BJ (cell line): ENCODE results near the gene SH3RF3. TPM values are rescaled to one million over a fixed set of nuclear protein-coding genes. Genes with fewer than 3 reads are reported as not detected.

ENCODE experiments used
- CTCF ChIA-PET: fragments of 350-600 bp; formaldehyde crosslinking; extraction: SDS; loops from one replicate; lab custom pipeline; 2021; ENCODE audit warnings: antibody characterized with exemption, inconsistent platforms; lab: Yijun Ruan, JAX
- POLR2A ChIA-PET: fragments of 300-600 bp; sonication (Branson Sonifier 250); formaldehyde crosslinking; extraction: SDS; loops from one replicate; lab custom pipeline; 2021; ENCODE audit warnings: antibody characterized with exemption; lab: Charles Lee
- DNase-seq: peaks from one replicate; pipeline ENCODE4 v3.0.0-alpha.2; 2011; ENCODE audit warnings: low read depth
- H3K27me3 ChIP-seq: 2 replicates; pipeline ENCODE4 v1.6.0; 2011; ENCODE audit warnings: low read length; ENCODE audit not compliant: control insufficient read depth, insufficient read depth
- H3K36me3 ChIP-seq: 2 replicates; pipeline ENCODE4 v1.5.1; 2011; ENCODE audit warnings: low read length; ENCODE audit not compliant: control insufficient read depth, insufficient read depth
- H3K4me3 ChIP-seq: 2 replicates; pipeline ENCODE4 v1.5.1; 2011; ENCODE audit warnings: low read depth, mild to moderate bottlenecking, control low read depth, low read length
- polyA plus RNA-seq: library from polyadenylated mRNA; depleted of rRNA; stranded (reverse); fragments of >200 nt; gene quantifications from 2 replicates; pipeline ENCODE4 v1.2.3, GENCODE V29; 2011
- TF ChIP-seq, protein P1 (sequence below): IDR thresholded peaks from 2 replicates; pipeline ENCODE4 v1.5.1; 2011; ENCODE audit warnings: low read depth, mild to moderate bottlenecking, control low read depth, inconsistent platforms, low read length, moderate library complexity; ENCODE audit not compliant: insufficient read depth

Gene SH3RF3
- polyA plus RNA-seq, 1 experiment = 3.6 TPM

DNA sequence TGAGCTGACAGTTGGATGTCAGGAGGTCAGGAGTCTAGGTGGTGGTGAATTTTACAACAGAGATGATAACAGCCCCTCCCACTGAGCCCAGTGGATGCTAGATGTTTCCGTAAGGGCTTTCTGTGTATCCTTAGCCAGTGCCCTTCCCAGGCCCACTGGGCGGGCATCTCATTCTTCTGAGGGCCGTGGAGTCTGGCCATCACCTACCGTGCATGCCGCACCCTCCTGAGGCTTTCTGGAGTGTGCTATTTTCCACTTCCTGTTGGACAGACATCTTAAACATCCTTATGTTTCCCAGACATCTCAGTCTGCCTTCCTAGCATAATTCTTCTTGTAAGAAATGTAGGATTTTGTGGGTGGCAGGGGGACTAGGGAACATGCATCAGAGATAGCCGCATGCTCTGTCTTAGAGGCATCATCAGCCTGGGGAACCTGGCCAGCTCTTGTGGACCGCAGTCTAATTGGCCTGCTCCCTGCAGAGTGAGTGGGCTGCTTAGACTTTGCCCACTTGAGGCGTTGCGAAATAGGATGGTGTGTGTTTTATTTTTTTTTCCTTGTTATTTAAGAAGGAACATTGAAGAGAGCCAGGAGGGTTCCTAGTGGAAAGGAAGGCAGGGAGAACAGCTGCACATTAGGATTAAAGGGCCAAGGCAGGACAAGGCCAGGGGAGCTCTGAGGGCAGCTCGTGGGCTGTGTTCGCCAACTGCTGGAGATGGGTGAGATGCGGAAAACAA lies 135.8 kb downstream of the SH3RF3 start:
- TF ChIP-seq, protein P1, sequence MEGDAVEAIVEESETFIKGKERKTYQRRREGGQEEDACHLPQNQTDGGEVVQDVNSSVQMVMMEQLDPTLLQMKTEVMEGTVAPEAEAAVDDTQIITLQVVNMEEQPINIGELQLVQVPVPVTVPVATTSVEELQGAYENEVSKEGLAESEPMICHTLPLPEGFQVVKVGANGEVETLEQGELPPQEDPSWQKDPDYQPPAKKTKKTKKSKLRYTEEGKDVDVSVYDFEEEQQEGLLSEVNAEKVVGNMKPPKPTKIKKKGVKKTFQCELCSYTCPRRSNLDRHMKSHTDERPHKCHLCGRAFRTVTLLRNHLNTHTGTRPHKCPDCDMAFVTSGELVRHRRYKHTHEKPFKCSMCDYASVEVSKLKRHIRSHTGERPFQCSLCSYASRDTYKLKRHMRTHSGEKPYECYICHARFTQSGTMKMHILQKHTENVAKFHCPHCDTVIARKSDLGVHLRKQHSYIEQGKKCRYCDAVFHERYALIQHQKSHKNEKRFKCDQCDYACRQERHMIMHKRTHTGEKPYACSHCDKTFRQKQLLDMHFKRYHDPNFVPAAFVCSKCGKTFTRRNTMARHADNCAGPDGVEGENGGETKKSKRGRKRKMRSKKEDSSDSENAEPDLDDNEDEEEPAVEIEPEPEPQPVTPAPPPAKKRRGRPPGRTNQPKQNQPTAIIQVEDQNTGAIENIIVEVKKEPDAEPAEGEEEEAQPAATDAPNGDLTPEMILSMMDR = no peak
- DNase-seq = no peak

DNA sequence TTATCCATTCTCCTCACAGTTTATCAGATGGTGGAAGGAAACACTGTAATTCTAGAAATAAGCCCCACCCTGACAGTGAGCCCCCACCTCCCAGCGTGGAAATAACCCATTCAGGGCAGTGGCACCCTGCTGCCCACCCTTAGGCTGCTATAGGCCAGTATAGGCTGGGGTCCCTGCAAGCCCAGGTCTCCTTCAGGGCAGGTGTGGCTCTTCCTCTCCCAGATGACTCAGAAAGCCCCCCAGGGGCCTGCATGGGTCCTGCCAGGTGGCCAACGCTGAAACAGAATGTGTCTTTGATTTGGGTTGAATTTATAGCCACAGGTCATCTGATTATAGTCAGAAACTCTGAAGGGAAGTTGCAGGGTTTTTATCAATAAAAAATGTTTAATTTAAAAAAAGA lies 136.4 kb downstream of the SH3RF3 start:
- Histone ChIP-seq H3K36me3 (no peaks in the 10 kb centered on the region), H3K4me3 (no peak overlapping the region), H3K27me3 (no peaks in the 10 kb centered on the region)
- ChIA-PET CTCF (no interaction called here), POLR2A (no interaction called here)
- TF ChIP-seq, protein P1 = no peak
- no peak for DNase-seq

More for the DNA sequence above, 135.8 kb downstream of the SH3RF3 start:
- POLR2A ChIA-PET = no interaction called here
- Histone ChIP-seq H3K4me3 (no peak overlapping the region), H3K27me3 (no peaks in the 10 kb centered on the region), H3K36me3 (no peaks in the 10 kb centered on the region)
- CTCF ChIA-PET = no interaction called here

DNA sequence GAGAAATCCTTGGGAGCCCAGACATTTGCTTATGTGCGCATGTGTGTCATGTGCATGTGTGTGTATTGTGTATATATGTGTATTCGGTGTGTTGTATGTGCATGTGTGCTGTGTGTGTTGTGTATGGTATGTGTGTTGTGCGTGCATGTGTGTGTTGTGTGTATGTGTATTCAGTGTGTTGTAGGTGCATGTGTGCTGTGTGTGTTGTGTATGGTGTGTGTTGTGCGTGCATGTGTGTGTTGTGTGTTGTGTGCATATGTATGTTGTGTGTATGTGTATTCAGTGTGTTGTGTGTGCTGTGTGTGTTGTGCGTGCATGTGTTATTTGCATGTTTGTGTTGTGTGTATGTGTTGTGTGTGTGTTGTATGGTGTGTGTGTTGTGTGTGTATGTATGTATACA lies 136.9 kb downstream of the SH3RF3 start:
- ChIA-PET CTCF (no interaction called here), POLR2A (no interaction called here)
- H3K27me3 ChIP-seq = no peaks in the 10 kb centered on the region
- no peaks in the 10 kb centered on the region for H3K36me3 ChIP-seq
- no peak for DNase-seq
- TF ChIP-seq, protein P1 = no peak
- no peak overlapping the region for H3K4me3 ChIP-seq

DNA sequence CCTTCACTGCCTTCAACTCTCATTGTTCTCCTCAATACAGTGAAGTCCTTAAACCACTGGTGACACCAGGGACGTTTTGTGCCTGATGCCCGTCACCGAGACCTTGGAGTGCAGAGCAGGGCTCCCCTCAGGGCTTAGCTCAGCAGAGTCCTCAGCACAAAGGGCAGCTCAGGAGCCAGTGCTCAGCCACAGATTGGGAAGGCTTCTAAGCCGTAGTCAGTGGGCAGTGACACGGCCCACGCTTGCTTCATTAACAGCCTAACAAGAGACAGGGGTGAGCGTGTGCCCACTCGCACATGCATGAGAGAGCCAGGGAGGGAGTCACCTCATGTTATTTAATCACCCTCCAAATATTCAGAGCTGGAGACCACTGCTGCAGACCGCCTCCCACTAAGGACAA lies 137.5 kb downstream of the SH3RF3 start:
- no peak for DNase-seq
- ChIA-PET POLR2A (no interaction called here), CTCF (interaction anchor here (1.1 kb wide), 1 partner anchor 16 kb away, joined by 3 read pairs; no protein-coding TSS in a partner anchor)
- Histone ChIP-seq H3K4me3 (no peak overlapping the region), H3K27me3 (no peaks in the 10 kb centered on the region), H3K36me3 (no peaks in the 10 kb centered on the region)
- TF ChIP-seq, protein P1 = no peak

DNA sequence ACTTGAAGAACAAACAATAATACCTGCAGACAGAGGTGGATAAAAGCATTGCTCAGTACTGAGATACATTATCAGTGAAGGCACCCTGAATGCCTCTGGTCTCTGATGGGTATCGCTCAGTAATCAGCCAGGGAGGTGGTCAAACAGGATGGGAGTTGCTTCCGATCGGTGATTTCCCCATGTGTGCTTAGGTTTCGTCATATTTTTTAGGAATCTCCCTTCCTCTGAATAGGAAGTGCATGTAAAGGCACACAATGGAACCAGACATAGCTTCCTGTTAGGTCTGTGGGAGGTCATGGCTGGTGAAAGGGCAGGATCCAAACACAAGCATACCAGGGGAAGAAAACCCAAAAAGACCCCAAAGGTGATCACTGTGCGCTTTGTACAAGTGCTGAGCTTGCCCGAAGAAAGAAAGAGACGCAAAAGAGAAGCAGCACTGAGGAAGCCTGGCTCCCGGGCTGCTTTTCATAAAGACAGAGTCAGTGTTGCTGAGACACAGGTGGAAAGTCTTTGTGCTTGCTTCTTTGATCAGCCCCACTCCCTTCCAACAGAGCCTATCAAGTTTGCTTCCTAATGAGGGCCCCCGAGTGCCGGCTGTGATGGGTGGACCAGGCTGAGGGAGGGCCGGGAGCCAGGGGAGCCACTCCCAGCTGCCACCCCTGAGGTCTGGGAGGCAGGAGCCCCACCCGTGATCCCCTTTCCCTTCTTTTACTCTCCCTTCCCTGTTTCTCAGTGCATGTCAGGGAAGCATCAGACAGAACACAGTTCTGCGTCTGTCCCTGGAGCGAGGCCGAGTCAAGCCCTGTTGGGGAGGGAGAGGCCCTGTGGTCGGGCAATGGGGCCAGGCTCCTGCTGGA lies 138.2 kb downstream of the SH3RF3 start:
- DNase-seq = no peak
- H3K36me3 ChIP-seq = no peaks in the 10 kb centered on the region
- POLR2A ChIA-PET = no interaction called here
- CTCF ChIA-PET = interaction anchor here (1.1 kb wide), 1 partner anchor 15 kb away, joined by 3 read pairs; no protein-coding TSS in a partner anchor
- H3K27me3 ChIP-seq = no peaks in the 10 kb centered on the region
- H3K4me3 ChIP-seq = no peak overlapping the region
- TF ChIP-seq, protein P1 = no peak
